Lung (tissue), 12 donors: ENCODE results near the gene HCAR3. TPM values are rescaled to one million over a fixed set of nuclear protein-coding genes. Genes with fewer than 3 reads are reported as not detected.

Experiments
- ATAC-seq: fragments of 200-7000 bp; cut with Tn5 transposase; one replicate; pipeline ENCODE4 v1.9.1; 2020; ENCODE audit warnings: moderate number of reproducible peaks; ENCODE audit not compliant: insufficient read depth, low FRiP score
- DNase-seq, 3 donors: peaks; one replicate each; pipeline ENCODE4 v3.0.0-alpha.2; 2013 to 2017
- H3K27ac ChIP-seq, 2 donors: one replicate each; pipeline ENCODE4 v1.5.1; 2013; ENCODE audit warnings: mild to moderate bottlenecking in 2 of 2, moderate library complexity in 2 of 2, control low read depth in 1 of 2, inconsistent platforms in 1 of 2, low read depth in 1 of 2, low read length in 1 of 2
- H3K27me3 ChIP-seq, 3 donors: one replicate each; pipeline ENCODE4 v1.5.1; 2013; ENCODE audit warnings: low read length in 2 of 3; ENCODE audit not compliant: control insufficient read depth in 3 of 3, insufficient read depth in 3 of 3
- H3K36me3 ChIP-seq, 4 donors: one replicate each; pipeline ENCODE4 v1.5.1; 2013; ENCODE audit warnings: low read length in 4 of 4, mild to moderate bottlenecking in 1 of 4, moderate library complexity in 1 of 4; ENCODE audit not compliant: control insufficient read depth in 4 of 4, insufficient read depth in 4 of 4
- H3K4me1 ChIP-seq, 5 donors: one replicate each; pipeline ENCODE4 v1.5.1; 2013; ENCODE audit warnings: low read length in 5 of 5, mild to moderate bottlenecking in 2 of 5, moderate library complexity in 1 of 5; ENCODE audit not compliant: control insufficient read depth in 5 of 5, insufficient read depth in 5 of 5
- H3K4me3 ChIP-seq: one replicate; pipeline ENCODE4 v1.5.1; 2013; ENCODE audit warnings: mild to moderate bottlenecking, control low read depth, moderate library complexity
- H3K9ac ChIP-seq, 2 donors: one replicate each; pipeline ENCODE4 v1.5.1; 2013; ENCODE audit warnings: low read length in 2 of 2, control low read depth in 1 of 2; ENCODE audit not compliant: insufficient read depth in 1 of 2
- H3K9me3 ChIP-seq, 4 donors: one replicate each; pipeline ENCODE4 v1.5.1; 2013; ENCODE audit warnings: low read length in 3 of 4, mild to moderate bottlenecking in 1 of 4, moderate library complexity in 1 of 4; ENCODE audit not compliant: control insufficient read depth in 4 of 4, insufficient read depth in 3 of 4
- WGBS, 2 donors: extraction: QIAGEN DNeasy Blood & Tissue Kit; methylation state at CpG; one replicate each; pipeline ENCODE4 v1.1.7; 2013; 5-methylcytosine and 5-hydroxymethylcytosine counted together
- polyA plus RNA-seq, 2 donors: library from polyadenylated mRNA; stranded (reverse); fragments of 200-250 nt; gene quantifications; one replicate each; pipeline ENCODE4 v1.2.1, GENCODE V29; 2013
- total RNA-seq, 2 donors: library from RNA; depleted of rRNA in 1 of 2; stranded (reverse); fragments of >200 nt in 1 of 2; gene quantifications; one replicate each; pipeline ENCODE4 v1.2.1, GENCODE V29; 2014 to 2021
- TF ChIP-seq, protein P1 (sequence below): IDR thresholded peaks from 2 replicates; pipeline ENCODE4 v1.5.1; 2012; ENCODE audit warnings: mild to moderate bottlenecking; ENCODE audit errors: control extremely low read depth, extremely low read depth
- donor health status: control.
- donor health status: control.
- donor health status: Bipolar disorder and iron deficiency.
- donor health status: healthy.
- donor health status: DM: yes; HTN: yes; CAD: no.

Gene HCAR3
- total and polyA plus RNA-seq, 4 donors, result 0.47 to 52.6 (median 6.4) TPM

DNA sequence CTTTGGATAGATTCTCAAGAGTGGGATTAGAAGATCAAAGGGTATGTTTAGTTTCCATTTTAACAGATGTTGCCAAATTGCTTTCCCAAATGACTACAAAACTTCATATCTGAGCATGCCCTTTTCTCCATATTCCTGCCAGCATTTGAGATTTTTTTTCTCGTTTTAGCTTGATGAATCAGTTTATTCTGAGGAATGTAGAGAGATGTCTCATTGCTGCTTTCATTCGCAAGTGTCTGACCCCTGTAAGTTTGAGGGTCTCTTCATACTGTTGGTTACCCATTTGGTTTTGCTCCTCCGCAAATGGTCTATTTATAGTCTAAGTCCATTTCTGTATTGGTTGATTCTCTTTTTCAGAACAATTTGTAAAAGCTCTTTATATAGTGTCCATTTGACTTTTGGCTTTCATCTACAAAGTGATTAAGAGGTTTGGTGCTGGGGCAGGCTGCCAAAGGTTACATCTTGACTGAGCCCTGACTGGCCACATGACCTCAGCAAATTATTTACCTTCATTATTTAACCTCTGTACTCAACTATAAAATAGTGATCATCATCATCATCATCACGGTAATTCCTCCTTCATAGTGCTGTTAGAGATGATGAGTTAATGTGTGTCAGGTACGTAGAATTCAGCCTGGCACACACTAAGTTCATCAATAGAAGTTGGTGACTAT is 47.1 kb downstream of the HCAR3 start:
- WGBS, 2 donors, result 65 to 83% methylated on average over 5 of the region's 5 CpGs
- DNase-seq, result no peak
- TF ChIP-seq, protein P1, sequence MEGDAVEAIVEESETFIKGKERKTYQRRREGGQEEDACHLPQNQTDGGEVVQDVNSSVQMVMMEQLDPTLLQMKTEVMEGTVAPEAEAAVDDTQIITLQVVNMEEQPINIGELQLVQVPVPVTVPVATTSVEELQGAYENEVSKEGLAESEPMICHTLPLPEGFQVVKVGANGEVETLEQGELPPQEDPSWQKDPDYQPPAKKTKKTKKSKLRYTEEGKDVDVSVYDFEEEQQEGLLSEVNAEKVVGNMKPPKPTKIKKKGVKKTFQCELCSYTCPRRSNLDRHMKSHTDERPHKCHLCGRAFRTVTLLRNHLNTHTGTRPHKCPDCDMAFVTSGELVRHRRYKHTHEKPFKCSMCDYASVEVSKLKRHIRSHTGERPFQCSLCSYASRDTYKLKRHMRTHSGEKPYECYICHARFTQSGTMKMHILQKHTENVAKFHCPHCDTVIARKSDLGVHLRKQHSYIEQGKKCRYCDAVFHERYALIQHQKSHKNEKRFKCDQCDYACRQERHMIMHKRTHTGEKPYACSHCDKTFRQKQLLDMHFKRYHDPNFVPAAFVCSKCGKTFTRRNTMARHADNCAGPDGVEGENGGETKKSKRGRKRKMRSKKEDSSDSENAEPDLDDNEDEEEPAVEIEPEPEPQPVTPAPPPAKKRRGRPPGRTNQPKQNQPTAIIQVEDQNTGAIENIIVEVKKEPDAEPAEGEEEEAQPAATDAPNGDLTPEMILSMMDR, result no peak

DNA sequence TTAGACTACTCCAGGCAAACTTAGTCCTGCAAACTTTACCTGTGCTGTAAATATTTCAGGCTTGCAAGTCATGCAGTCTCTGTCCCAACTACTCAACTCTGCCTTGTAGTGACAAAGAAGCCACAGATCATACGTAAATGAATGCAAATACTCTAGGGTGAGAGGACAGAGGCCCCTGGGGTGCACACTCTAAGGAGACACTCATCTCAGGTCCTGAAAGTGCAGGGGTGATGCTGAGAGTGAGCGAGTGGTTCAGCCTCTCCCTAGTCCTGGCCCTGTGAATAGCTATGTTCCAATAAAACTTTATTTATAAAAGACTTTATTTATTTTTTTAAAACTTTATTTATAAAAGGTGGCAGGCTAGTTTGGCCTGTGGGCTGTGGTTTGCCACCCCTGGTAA is 48.3 kb downstream of the HCAR3 start:
- H3K4me3 ChIP-seq, result no peak overlapping the region
- no peak for ATAC-seq
- no peaks in the 10 kb centered on the region for H3K27me3 ChIP-seq
- TF ChIP-seq, protein P1, result no peak
- H3K9ac ChIP-seq, result no peak overlapping the region
- no peak for DNase-seq
- H3K9me3 ChIP-seq, result peaks cover 0 to 2% (median 0%) of the 10 kb centered on the region in 4 donors
- H3K4me1 ChIP-seq, result no peaks in the 10 kb centered on the region
- no peaks in the 10 kb centered on the region for H3K36me3 ChIP-seq
- H3K27ac ChIP-seq, result no peak overlapping the region
- 94 to 95% methylated on average over 2 of the region's 2 CpGs for WGBS, 2 donors

More for the DNA sequence above, 47.1 kb downstream of the HCAR3 start:
- no peaks in the 10 kb centered on the region for H3K27me3 ChIP-seq
- no peak overlapping the region for H3K27ac ChIP-seq
- H3K4me1 ChIP-seq, result no peaks in the 10 kb centered on the region
- H3K4me3 ChIP-seq, result no peak overlapping the region
- no peak overlapping the region for H3K9ac ChIP-seq
- no peaks in the 10 kb centered on the region for H3K36me3 ChIP-seq
- H3K9me3 ChIP-seq, result peaks cover 0 to 2% (median 0%) of the 10 kb centered on the region in 4 donors
- ATAC-seq, result no peak

DNA sequence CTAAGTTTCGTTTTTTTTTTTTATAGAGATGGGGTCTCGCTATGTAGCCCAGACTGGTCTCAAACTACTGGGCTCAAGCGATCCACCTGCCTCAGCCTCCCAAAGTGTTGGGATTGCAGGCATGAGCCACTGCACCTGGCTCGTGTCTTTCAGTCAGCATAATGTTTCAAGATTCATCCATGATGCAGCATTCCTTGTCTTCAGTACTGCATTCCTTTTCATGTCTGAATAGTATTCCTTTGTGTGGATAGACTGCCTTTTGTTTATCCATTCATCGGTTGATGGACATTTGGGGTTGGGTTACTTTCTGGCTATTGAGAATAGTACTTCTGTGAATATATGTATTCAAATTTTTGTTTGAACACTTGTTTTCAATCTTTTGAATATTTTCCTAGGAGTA is 50.9 kb downstream of the HCAR3 start:
- no peak overlapping the region for H3K9ac ChIP-seq
- TF ChIP-seq, protein P1, result no peak
- DNase-seq (no peak), ATAC-seq (no peak)
- 93 to 94% methylated on average over 5 of the region's 5 CpGs for WGBS, 2 donors
- no peak overlapping the region for H3K4me3 ChIP-seq
- H3K27ac ChIP-seq, result no peak overlapping the region
- H3K27me3 ChIP-seq, result no peaks in the 10 kb centered on the region
- no peaks in the 10 kb centered on the region for H3K36me3 ChIP-seq
- no peaks in the 10 kb centered on the region for H3K9me3 ChIP-seq
- H3K4me1 ChIP-seq, result no peaks in the 10 kb centered on the region

DNA sequence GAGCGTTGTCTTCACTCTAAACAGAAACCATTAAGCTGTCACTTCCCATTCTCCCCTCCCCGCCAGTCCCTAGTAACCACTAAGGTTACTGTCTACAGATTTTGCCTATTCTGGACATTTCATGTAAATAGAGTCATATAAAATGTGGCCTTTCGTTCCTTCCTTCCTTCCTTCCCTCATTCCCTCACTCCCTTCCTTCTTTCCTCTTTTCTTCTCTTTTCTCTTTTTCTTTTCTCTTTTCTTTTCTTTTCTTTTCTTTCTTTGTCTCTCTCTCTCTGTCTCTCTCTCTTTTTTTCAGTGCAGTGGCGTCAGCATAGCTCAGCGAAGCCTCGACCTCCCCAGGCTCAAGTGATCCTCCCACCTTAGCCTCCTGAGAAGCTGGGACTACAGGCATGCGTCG is 51.3 kb downstream of the HCAR3 start:
- WGBS, 2 donors, result 74 to 83% methylated on average over 8 of the region's 8 CpGs
- no peak overlapping the region for H3K9ac ChIP-seq
- no peak for DNase-seq

More for the DNA sequence above, 51.3 kb downstream of the HCAR3 start:
- Histone ChIP-seq H3K27me3 (no peaks in the 10 kb centered on the region), H3K36me3 (no peaks in the 10 kb centered on the region), H3K27ac (no peak overlapping the region), H3K4me3 (no peak overlapping the region), H3K9me3 (no peaks in the 10 kb centered on the region), H3K4me1 (no peaks in the 10 kb centered on the region)
- TF ChIP-seq, protein P1, result no peak
- no peak for ATAC-seq
